HG02642 (cell line): ENCODE measurements around the gene FBXW11.

Source experiments
- ATAC-seq: cut with Tn5 transposase; IDR thresholded peaks from one replicate; pipeline ENCODE4 v1.9.1; 2021; ENCODE audit warnings: mild to moderate bottlenecking; ENCODE audit not compliant: unreplicated experiment, poor library complexity

The FBXW11 gene

GRCh38 chr5:171823269-171823668 is 183.2 kb downstream of the FBXW11 start:
- no peak for ATAC-seq

DNA sequence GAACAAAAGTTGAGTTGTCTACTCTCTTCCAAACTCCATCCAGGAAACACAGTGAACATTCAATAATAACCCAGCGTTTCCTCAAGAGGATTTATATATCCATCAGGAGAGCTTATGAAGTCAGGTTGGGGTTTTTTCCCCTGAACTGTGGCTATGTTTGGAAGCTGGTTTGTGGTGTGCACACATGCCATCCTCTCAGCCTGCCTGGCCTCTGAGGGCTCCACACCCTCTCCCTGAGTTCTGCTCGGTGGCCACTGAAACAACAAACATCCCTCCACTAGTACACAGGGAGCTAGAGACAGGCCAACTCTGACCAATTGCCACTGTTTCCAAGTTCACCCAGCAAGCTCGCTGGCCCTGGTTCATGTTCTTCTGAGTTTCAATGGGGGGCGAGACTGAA is 185.2 kb downstream of the FBXW11 start:
- ATAC-seq = no peak

DNA sequence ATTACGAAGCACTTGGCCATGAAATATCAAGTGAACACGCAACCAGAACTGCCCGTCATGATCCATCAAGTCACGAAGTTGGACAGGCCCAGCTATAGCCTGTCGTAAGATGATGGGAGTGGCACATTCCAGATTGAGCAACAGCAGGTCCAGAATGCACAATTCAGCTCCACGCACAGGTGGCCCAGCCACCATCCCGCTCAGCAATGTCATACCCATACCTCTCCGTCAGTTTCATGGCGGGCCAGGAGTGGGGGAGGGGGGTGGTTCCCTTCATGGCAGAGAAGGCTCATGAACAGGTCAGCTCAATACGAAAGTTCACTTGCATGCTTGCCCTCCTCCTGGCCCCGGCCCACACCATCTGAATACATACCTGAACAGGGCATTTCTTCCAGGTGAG is 185.9 kb downstream of the FBXW11 start:
- ATAC-seq = no peak

DNA sequence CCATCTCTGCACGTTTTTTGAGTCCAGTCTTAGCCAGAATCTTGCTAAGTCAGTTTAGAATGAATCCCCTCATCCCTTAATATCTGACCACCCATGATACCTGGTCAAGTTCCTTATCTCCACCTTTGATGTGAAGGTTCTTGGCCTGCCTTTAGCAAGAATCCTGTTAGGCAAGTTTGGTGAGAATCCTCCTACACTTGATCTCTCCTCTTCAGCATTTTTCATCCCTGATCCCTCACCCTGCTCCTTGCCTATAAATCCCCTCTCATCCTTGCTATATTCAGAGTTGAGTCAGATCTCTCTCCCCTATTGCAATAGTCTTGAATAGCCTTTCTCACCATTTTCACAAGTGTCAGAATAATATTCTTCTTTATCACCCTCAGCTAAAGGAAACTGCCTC is 189.8 kb downstream of the FBXW11 start:
- ATAC-seq = no peak

DNA sequence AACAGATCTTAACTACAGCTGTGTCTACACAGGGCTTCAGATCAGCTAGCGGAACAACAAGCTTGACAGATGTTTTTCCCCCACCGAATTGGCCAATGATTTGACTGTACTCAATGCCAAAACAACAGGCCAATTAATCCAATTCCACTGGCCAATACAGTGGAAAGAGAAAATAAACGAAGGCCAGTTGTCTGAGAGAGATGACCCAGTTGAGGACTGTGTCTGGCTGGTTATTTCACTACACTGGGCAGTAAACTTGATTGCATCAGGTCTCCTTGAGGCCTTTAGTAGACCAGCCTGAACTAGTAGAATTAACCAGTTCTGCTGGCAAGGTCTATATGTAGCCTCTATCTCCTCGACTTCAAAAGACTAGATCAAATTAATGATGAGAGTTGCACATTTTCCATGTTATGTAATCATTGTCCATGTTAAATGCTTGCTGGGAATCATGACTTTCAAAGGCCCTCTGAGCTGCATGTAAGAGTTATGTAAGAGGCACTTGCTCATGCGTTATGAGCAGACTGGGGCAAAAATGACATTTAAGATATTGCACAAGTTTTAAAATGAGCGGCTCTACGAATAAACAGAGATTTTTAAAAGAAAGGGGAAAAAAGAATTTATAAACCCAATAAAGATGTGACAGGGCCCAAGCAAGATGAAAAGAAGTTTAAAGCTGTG is 192.5 kb downstream of the FBXW11 start:
- no peak for ATAC-seq

GRCh38 chr5:171813270-171813669 is 193.2 kb downstream of the FBXW11 start:
- ATAC-seq = no peak
